Occipital lobe (tissue), 2 donors: ENCODE results near the gene ZFHX2. TPM values are rescaled to one million over a fixed set of nuclear protein-coding genes. Genes with fewer than 3 reads are reported as not detected.

Source experiments
- DNase-seq: peaks from one replicate; lab custom pipeline; 2025; lab: John Stamatoyannopoulos, UW
- total RNA-seq: library from RNA; depleted of rRNA; stranded (reverse); fragments of >200 nt; gene quantifications from one replicate; pipeline ENCODE4 v1.2.3, GENCODE V29; 2014

The ZFHX2 gene
- total RNA-seq, 1 donor from 2014 or later = 1.2 TPM

DNA sequence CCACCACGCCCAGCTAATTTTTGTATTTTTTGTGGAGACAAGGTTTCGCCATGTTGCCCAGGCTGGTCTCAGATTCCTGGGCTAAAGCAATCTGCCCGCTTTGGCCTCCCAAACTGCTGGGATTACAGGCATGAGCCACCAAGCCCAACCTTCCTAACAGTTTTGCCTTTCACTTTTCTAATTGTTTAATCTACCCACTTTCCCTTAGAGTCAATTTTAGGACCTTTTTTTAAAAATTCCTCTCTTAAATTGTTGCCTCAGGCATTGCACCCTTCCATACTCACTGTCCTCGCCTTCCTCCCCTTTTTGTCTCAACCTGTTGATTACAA lies 11.5 kb downstream of the ZFHX2 start:
- no peak for DNase-seq

DNA sequence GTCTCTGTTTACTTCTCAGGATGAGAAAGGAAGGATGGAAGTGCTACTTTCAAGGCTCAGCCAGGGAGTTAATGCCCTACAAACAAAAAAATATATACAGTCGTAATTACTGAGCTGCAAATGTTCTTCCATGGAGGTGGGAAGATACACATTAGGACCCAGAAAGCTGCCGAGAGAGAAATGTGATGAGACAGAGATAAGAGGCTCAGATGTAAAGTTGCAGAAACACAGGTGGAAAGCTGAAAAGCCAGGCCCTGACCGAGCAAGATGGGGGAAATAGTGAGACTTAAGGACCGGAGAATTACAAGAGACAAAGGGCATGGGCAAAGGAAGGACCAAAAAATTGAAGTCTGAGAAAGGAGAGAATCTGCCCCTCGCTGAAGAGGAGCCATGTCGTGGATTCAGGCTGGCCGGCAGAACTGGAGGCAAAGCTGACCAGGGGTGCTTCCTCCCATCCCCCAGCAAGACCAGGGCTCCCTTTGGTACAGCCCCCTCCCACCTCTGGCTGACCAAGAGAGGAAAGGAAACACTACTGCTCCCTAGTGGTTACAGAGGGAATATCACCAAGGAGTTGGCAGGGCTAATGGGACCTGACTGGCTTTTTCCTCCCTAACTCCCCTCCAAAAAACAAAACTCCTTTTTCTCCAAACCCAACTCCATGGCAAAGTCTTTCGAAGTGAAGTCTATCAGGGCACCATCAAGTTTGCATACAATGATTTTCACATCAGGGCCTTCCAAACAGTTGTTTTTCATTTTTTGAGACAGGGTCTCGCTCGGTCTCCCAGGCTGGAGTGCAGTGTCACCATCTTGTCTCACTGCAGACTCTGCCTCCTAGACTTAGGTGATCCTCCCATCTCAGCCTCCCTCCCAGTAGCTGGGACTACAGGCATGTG lies 12.1 kb downstream of the ZFHX2 start:
- no peak for DNase-seq

DNA sequence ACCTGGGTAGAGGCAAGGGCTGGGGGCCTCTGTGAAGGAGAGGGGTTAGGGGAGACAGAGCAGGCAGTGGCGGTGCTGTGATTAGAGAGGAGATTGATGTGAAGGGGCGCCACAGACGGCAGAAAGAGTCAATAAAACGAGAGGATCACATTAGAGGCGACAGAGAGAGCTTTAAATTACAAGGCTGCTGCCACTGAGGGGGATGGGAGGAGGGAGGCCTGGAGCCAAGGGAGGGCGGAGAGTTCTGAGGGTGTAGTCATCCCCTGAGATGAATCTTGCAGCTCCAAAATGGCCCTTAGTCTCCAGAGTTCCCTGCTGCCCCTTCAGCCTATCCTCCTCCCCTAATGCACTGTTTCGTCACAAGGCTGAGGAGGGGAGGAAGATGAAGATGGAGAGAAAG lies 12.8 kb downstream of the ZFHX2 start:
- DNase-seq = peak; percentile 48

DNA sequence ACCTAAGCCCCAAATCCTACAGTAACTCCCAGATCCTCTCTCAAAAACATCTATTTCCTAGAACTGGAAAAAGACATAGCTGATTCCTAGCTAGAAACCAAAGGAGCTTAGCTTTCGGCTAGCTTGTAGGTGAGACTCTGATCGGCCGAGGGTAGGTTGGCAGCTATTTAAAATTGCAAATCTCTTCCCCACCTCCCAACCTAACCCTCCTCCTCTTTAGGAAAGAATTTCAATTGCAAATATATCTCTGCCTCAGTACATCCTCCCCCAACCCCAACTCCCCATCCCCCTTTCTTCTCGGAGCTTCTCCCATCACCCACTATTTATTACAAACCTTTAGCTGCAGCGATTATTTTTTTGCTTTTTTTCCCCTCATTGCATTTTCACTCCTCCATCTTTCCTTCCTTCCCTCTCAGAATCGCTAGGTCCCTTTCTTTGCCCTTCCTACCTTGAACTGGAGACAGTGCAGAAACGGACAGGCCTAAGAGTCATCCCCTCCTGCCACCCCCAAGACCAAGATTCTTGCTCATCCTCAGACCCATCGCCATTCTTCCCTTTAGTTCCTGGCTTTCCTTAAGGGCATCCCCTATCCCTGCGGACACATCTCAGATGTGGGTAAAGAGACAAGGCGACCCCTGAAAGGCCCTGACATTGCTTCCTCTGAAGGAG lies 13.4 kb downstream of the ZFHX2 start:
- DNase-seq = no peak

DNA sequence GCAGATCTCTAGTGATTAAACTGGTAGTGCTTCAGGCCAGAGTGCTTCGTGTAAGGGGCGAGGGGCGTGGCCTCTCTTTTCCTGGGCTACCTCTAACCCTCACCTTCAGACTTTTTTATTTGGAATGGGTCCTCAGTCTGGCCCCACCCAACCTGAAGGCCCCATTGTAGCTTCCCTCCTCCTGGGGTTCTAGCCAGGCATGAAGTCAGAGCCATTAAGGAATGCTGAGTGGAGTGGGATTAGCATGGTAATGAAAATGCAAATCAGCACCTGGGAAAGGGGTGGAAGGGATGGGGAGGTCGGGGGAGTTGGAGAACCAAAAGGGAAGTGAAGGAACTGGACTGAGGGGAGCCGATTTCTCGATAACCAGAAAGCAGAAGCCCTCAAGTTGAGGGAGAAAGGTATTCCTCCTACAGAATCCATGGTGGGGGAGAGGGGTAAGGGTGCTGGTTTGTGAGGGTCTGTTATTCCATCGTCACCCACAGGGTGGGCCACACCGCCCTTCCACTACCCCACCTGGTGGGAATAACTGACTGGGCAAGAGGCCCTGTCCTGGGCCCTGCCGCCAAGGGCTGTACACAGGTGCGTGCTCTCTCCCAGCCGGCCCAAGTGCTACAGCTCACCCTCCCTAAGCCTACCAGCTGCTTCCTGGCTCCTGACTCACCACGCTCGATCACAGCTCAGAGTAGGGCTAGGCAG lies 14.1 kb downstream of the ZFHX2 start:
- no peak for DNase-seq

DNA sequence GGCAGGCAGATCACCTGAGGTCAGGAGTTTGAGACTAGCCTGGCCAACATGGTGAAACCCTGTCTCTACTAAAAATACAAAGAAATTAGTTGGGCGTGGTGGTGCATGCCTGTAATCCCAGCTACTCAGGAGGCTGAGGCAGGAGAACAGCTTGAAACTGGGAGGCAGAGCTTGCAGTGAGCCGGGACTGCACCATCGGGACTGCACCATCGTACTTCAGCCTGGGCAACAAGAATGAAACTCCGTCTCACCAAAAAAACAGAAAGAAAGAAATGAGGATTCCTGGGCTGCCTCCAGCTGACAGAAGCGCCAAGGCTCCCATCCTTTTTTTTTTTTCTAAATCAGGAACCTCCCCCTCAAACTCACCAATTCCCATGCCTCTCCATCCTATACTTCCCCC lies 14.7 kb downstream of the ZFHX2 start:
- DNase-seq = peak; percentile 11

DNA sequence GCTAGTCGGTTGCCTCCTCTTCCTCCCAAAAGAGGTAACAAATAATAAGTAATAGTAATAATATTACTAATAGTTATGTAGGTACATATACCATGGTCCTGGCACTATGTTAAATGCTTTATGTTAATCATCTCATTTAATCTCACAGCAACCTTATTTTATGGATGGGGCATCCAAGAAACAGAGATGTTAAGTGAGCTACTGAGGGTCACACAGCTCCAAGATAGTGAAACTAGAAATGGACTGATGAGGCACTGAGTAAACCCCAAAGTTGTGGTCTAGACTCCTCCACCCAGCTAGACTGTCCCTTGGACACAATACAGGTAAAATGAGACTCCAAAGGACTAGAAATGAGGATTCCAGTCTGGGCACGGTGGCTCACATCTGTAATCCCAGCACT lies 15.1 kb downstream of the ZFHX2 start:
- DNase-seq = no peak

DNA sequence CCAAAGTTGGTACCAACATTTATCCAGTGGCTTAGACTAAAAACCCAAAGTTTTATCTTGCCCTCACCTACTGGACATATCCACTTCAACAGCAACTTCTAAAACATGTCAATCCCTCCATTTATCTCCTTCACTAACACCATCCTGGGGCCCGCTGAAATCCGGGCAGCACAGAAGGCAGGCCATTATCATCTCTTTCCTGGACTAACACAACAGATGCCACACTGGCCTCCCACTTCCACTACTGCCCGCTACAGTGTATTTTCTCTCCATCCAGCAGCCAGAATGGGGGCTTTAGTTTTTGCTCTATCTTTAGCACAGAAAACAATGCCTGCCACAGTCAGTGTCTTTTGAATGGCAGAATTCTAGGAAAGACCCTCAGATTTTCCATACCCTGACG lies 15.6 kb downstream of the ZFHX2 start:
- no peak for DNase-seq

DNA sequence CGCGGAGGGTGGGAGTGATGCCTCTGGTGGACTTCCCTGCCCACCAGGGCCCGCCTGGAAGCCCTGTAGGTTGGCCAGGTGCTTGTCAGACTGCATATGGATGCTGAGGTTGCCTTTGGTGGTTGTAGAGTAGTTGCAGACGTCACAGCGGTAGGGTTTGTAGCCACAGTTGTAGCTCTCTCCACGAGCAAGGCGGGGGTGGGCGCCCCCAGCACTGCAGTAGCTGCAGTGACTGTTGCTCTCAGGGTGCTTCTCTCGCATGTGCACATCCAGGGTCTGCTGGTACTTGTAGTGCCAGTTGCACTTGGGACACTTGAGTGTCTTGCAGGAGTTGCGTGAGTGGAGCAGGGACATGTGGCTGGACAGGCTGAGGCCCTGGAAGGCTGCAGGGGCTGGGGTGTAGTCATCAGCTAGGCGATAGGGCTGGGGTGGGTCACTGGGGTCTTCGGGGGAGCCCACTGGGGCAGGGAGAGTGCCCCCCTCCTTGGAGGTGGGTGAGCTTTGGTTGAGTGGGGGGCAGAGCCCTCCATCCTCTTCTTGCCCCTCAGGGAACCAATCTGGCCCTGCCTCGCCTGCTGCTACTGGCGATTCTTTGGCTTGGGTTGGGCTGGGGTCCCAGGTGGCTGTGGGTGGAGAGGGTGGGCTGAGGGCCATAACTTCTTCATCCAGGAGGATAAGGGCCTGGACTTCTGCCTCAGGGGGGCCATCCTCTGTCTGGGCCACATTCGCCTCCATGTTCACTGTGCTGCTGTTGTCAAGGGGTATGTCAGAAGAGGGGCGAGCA lies 17.7 kb downstream of the ZFHX2 start:
- DNase-seq = no peak

DNA sequence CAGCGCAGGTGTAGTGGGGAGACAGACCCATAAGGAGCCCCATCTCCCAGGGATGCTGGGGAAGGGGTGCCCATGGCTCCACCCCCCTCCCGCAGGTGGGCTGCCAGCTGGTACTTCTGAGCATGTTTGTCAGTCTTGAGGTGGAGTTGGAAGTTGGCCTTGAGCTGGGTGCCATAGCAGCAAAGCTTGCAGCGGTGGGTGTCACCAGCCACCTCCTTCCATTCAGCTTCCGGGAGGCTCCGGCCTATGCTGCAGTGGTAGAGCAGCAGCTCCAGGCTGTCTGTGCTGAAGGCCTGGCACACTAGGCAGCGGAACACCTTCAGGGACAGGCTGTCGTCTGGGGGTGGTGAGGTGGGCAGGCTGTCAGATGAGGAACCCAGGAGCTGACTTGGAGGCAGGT lies 18.9 kb downstream of the ZFHX2 start:
- DNase-seq = no peak

DNA sequence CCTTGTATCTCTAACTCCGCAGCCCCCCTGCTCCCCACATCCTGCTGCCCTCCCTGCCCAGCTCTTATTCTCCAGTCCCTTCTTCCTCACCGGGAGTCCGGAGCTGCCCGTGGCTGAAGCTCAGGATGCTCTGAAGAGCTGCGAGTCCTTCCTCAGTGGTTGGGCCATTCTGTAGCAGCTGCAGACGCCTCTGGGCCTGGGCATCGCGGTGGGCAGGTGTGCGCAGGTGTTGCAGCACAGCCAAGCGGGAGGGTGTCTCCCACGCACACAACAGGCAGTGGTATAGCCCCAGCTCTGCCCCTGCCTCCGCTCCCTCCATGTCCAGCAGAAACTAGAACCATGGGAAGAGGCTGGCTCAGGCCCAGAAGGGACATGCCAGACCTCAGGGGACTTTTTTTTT lies 20.2 kb downstream of the ZFHX2 start:
- DNase-seq = no peak

DNA sequence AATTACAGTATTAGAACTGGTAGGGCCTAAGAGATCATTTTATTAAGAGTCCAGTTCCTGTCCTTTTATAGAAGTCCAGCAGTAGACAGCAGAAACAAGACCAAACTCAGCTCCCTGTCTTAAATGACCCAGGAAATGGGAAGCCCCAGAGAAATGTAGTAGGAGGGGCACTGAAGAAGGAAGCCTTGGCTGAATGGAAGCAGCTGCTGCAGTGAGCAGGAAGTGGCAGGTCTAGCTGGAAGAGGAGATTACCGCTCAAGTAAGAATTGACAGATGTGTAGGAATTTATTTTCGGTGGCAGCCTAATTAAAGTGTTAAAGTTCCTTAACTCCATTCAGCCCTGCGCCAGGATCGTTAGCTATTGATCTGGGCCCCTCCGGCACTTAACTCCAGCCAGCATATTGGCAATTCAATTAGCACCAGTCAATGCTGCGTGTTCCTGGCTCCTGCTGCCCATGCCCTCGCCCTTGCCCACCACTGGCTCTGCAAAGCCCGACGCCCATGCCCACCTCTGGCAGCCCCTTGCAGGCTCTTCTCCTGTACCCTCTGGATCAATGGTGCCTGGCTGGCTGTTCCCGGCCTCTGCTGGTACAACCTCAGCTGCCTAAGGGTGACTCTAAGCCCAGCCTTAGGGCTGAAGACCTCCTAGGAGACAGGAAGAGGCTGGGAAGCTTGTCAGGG lies 21.1 kb downstream of the ZFHX2 start:
- DNase-seq = no peak

DNA sequence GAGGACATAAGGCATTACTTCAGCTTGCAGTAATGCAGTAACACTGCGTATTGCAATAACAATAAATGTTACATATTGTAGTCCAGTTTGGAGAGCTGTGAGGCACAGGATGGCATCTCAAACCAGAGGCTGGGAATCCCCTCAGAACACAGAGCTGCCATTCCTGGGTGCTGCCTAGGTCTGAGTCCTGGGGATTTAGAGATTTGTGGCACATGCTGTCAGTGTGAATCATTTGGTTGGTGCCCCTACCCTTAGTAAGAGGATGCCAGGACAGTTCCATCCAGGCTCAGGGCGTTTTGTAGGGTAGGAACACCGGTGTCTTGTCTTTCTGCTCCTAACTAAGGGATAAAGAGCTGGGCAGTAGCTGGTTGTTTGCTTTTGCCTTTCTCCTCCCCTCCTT lies 22.5 kb downstream of the ZFHX2 start:
- no peak for DNase-seq

DNA sequence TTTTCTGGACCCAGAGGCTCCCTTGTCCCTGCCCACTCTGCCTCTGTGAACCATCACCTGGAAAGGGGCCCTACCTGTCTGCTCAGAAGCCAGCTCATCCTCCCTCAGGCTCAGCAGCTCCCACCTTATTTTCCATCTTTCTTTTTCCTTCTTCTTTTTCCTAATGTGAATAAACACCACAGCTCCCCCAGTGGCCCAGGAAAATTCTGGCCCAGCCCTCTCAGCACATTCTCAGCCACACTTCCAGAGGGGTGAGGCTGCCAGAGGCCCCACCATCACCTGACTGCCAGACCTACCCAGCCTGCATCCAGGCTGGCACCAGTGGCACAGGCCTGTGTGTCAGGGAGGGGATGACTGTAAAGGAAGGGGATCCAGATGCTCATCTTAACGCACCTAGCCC lies 23.0 kb downstream of the ZFHX2 start:
- DNase-seq = no peak

DNA sequence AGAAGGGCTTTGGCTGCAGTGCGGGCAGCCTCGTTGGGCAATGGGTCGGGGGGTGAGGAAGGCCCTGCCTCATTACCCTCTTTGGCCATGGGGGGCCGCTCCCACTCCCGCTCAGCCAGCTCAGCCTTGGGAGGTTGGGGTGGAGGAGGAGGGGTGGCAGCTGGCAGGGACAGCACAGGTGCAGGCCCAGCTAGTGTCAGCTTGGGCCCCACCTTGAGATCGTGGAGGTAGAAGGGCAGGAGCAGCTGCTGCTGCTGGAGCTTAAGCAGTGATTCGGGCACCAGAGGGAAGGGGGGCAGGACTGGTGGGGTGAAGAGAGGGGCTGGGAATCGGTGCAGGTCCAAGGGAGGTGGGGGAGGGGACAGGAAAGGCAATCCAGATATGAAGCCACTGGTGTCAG lies 26.0 kb downstream of the ZFHX2 start:
- no peak for DNase-seq

DNA sequence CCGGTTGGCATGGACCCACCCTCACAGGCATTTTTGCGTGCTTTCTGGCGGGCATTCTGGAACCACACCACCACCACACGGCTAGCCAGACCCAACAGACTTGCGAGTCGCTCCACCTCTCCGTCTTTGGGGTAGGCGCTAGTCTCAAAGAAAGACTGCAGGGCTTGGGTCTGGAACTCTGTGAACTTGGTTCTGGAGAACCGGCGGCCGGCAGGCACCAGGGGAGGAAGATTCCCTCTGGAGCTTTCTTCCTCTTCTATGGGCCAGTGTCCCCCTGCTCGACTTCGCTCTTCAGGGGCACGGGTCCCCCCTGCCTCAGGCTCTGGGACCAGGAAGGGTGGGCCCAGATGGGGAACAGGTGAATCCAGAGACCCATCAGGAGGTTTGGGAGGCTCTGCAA lies 26.6 kb downstream of the ZFHX2 start:
- DNase-seq = no peak

DNA sequence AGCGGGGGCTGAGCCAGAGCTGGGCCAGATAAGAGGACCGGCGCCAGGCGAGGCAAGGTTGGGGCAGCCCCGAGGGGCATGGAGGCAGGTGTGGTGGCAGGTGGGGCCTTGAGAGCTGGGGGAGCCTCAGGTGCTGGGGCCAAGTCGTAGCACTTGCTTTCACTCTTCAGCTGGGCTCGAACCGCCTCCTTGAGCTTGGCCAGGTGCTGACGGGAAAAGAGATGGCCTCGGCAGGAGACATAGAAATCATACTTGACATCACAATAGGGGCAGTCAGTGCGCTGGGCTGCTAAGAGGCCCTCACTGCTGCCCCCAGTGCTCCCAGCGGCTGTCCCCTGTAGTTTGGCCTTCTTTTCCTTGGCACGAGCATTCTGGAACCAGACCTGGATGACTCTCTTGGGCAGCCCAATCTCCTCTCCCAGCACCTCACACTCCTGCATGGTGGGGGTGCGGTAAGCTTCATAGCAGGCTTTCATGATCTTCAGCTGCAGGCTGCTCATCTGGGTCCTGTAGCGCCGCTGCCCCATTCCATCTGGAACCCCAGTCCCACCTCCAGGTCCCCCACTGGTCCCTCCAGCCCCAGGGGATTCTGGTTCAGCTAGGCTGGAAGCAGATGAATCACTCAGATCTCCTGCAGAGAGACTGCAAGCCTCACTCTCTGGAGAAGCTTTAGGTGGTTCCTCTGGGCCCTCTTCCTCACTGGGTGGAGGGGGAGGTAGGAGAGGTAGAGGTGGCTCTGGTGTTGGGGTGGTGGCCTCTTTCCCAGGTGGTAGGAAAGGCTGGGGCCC lies 28.1 kb downstream of the ZFHX2 start:
- DNase-seq = no peak

DNA sequence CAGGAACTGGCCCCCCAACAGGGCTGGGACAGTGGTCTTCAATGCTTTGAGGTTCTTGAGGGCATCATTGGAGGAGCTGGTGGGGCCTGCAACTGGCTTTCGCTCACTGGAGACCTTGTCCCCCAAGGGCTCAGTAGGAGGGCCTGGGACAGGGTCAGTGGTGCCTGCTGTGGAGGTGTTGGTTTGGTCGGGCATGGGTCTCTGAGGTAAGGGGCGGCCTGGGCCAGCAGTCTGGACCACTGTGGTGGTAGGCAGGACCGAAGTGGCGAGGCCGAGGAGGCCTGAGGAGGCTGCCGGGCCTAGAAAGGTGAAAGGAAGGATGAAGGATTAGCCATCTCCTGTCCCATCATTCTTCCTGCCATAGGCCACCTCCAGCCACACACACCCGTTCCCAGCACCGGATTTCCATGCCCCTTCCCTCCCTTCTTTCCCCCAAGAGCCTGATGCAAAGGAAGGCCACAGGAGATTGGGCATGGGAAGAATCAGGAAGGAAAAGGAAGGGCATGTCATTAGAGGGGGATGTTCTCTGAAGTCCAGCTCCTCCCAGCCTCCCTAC lies 28.8 kb downstream of the ZFHX2 start:
- no peak for DNase-seq

DNA sequence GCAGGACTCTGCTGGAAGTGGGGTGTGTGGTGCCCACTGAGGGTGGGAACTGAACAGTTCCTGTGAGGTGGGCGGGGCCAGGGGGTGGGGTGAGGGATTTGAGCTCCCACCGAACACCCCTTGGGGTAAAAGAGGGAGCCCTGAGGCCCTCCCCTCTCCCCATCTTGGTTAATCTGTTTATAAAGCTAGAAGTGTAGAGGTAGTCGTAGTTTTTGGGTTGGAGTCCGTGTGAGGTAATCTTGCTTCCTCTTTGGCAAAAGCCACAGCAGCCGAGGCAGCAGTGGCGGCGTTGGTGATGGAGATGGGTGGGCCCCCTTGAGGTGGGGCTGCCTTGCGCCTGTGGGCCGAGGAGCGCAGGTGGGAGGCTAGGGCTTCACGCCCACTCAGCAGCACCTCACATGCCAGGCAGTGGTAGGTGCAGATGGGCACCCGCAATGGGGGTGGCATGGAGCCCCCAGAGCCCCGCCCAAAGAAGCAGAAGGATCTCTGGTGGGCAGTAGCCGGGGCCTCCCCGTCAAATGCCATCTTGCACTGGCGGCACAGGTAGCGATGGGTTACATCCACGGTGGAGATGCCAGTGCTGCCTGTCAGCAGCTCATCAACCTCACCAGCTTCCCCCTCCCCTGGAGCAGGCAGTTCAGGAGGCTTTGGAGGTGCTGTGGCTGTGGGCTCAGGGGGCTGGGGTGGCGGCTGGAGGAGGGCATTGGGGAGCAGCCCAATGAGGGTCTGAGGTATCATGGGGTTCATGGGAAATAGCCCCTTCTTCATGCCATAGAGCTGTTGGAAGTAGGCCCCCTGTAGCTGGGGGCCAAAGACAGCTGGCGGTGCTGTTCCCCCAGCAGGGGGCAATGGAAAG lies 29.6 kb downstream of the ZFHX2 start:
- no peak for DNase-seq
